GM12891 (cell line): Measurements from ENCODE around the gene CTXN3.

ENCODE experiments used
- POLR2A ChIP-seq: IDR thresholded peaks from 2 replicates; pipeline ENCODE4 v1.6.1; 2011; ENCODE audit warnings: low read depth, low read length, control low read depth
- POLR2AphosphoS5 ChIP-seq: IDR thresholded peaks from 2 replicates; pipeline ENCODE4 v1.6.1; 2011; ENCODE audit warnings: low read depth, low read length, control low read depth
- POU2F2 ChIP-seq: IDR thresholded peaks from 2 replicates; pipeline ENCODE4 v1.6.1; 2011; ENCODE audit warnings: low read depth, mild to moderate bottlenecking, control low read depth, low read length, moderate library complexity
- SPI1 ChIP-seq: IDR thresholded peaks from 2 replicates; pipeline ENCODE4 v1.6.1; 2011; ENCODE audit warnings: low read depth, low read length, control low read depth
- TAF1 ChIP-seq: IDR thresholded peaks from 2 replicates; pipeline ENCODE4 v1.6.1; 2011; ENCODE audit warnings: low read depth, low read length, control low read depth

DNA sequence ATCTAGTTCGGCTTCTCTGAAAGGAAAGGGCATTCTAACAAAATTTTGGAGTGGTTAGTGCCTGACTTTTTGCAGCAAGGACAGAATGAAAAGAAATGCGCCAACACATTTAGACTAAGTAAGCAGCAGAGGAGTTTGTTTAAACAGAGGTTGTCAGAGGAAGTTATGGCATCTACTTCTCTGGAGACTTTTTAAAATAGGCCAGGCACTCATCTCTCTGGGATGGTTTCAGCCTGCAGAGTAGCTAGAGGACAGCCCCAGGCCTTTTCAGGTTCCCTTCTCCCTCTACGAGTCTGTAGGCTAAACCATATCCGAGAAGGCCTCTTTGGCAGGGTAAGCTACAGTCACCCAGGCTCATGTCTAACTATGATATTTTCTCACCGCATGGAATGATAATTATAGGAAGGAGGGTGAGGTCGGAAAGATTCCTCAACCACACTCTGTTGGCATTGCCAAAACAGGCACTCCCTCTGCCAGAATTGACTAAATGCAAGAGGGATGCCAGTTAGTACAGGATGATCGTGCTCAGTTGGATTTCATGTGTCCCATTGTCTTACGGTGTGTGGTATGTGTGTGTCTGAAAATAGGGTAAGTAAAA, 1.4 kb upstream of the CTXN3 start:
- TF ChIP-seq POLR2A (no peak), POLR2AphosphoS5 (no peak), TAF1 (no peak), SPI1 (no peak), POU2F2 (no peak)
